Hippocampal formation (tissue), 2 donors: Measurements from ENCODE around the gene PMPCA.

Experiments used
- DNase-seq, 2 donors: peaks; one replicate each; lab custom pipeline; 2025; lab: John Stamatoyannopoulos, UW

PMPCA gene

GRCh38 chr9:136456258-136456657 is 45.8 kb downstream of the PMPCA start:
- DNase-seq, result no peak

DNA sequence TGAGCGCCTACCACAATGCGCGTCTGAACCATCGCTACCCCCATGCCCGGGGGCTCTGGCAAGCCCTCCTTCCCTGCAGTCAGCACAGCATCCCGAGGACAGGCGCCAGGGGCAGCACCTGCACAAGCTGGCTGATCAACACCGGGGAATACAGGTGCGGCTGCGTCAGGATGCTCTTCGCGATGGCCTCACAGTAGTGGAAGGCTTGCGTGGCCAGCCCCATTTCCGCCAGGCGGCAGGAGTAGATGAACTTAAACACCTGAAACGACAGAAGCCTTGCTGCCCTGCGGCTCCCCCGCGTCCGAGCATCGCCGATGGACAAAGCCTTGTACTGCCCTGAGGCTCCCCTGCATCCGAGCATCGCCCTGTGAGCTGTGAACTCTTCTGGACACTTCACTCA is 46.9 kb downstream of the PMPCA start:
- DNase-seq, result no peak

- DNase-seq, result no peak
Observed at GRCh38 chr9:136459425-136459824, 49.0 kb downstream of the PMPCA start.

GRCh38 chr9:136460772-136461325 is 50.4 kb downstream of the PMPCA start:
- no peak for DNase-seq

DNA sequence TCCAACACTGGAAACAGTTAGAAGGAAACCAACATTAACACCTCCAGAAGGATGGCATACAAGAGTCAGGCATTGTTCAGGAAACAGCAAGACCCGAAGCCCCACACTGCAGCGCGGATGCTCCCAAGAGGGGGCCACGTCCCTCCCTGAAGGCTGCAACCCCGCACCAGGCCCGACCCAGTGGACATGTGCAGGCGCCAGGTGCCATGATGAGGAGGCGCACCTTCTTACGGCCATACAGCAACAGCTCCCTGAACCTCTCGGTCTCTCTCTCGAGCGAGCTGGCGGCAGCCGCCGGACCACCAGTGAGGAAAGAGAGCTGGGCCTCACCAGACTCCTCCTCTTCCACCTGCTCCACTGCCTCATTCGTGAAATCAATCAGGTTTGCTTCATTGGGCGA is 52.2 kb downstream of the PMPCA start:
- DNase-seq, result no peak

DNA sequence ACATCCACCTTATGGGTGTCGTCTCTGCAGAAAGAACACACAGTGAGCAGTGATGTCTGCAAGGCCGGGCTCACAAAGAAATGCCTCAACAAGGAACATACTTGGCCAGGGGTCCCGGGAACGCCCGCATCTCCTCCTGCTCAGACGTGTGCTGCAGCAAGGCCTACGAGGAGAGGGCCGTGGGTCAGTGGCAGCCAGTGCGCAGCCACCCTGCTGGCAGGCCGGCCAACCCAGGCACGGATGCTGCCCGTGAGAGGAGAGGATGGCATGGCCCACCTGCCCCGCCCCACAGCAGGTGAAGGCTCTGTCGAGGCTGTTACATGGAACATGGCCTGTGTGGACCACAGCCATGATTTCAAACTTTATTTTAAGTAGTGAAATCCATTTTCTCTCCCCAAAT is 53.1 kb downstream of the PMPCA start:
- no peak for DNase-seq

GRCh38 chr9:136464241-136464640 is 53.8 kb downstream of the PMPCA start:
- no peak for DNase-seq

DNA sequence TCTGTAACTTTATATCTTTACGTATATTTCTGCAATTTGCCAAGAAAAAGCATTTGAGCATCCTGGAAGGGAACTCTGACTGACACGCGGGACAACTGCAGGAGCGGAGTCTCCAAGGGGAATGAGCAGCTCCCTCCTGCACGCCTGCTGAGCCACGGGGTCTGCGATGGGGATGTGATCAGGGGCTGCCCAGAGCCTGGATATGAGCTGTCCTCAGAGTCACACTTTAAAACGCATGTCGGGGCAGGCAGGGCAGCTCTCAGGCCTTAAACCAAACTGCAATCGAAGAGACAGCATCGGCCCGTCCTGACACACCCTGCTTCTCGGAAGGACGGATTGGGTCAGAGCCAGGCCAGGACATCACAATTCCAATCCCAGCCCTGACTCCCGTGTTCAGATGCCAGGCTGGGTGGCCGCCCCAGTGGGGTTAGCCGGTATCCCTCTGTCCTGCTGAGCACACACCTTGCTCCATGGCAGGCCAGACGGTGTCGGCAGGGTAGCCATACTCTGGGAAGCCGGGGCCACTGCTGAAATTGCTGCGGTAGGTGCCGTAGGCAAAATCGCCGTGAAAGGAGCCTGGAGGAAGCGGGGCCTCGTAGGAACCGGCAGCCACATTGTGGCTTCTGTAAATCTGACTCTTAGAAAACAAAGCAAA is 55.2 kb downstream of the PMPCA start:
- DNase-seq, result no peak

- DNase-seq, result no peak
Observed at GRCh38 chr9:136466155-136466541, 55.7 kb downstream of the PMPCA start.

DNA sequence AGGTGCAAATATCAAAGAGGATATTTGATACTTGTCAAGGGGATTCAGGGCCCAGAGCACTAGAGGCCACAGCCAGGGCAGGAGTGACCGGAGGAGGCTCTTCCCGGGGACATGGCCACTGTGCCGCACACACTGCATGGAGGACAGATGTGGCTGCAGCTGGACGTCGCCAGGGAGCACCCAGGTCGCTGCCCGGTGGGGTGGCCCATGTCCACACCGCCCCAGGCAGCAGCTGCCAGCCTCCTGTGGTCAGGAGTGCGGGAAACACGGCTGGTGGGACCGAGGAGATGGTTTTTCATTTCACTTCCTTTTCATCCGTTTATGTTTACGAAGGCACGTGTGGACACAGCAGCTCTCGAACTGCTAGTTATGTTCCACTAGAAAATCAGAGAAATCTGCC is 57.3 kb downstream of the PMPCA start:
- no peak for DNase-seq

DNA sequence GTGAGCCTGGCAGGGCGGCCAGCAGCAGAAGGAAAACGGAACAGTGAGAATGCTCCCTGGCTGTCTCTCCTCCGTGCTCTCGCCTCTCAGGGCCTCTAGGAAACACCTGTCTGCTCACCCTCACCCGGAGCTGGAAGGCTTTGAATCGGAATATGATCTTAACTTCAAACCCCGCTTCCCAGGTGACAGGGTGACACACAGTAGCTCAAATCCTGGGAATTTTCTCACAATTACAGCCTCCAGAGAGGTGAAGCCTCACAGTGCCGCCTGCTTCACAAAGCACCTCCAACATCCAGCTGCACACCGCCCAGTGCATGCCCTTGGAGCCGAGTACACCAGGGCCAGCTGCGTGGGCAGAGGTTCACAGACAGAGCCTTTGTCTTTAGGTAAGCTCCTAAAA is 59.9 kb downstream of the PMPCA start:
- no peak for DNase-seq

DNA sequence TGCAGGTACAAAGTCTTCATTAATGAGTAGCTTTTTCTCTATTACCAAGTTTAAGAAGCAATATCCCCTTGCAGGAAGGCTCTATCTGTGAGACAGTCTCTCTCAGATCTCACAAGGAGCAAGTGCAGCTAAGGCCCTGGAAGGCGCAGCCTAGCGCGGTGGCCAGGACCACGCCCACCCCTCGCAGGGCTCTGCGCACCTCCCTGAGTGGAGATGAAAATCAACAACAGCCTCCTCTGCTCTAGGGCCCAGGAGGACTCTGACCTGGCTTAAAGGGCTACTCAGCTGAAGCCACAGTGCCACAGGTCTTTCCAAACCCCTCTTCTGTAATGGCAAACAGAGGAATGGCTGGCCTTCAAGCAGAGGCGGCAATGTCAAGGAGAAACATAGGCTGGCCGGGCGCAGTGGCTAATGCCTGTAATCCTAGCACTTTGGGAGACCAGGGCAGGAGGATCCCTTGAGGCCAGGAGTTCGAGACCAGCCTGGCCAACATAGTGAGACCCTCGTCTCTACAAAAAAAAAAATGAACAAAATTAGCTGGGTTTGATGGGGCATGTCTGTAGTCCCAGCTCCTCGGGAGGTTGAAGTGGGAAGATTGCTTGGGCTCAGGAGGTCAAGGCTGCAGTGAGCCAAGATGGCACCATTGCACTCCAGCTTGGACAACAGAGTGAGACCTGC is 60.5 kb downstream of the PMPCA start:
- no peak for DNase-seq

DNA sequence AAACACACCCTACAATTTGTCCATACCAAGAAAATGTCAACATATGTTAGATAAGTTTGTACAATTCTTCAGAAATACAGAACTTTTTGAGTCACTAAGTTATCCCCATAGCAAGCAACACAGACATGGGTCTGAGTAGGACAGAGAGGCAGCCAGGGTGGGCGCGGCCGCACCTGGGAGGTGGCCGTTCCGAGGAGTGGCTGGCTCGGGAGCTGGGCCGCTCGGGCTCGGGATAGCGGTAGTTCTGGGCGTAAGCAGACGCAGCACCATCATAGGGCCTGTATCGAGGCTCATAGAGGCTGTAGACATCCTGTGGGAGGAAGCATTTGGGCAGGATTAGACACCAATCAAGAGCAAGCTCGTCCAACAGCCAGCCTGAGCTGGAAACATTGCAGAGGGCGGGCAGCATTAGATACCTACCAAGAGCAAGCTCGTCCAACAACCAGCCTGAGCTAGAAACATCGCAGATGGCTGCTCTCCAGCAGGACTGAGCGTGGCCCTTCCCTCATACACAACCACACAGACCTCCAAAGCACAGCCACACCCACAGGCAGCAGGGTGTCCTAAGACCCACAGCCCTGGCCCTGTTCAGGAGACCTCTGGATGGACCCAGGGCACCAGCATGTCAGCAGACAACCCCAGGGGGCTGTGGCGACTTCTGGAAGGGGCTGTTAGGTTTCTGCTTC is 61.5 kb downstream of the PMPCA start:
- no peak for DNase-seq

GRCh38 chr9:136472640-136473353 is 62.3 kb downstream of the PMPCA start:
- no peak for DNase-seq

DNA sequence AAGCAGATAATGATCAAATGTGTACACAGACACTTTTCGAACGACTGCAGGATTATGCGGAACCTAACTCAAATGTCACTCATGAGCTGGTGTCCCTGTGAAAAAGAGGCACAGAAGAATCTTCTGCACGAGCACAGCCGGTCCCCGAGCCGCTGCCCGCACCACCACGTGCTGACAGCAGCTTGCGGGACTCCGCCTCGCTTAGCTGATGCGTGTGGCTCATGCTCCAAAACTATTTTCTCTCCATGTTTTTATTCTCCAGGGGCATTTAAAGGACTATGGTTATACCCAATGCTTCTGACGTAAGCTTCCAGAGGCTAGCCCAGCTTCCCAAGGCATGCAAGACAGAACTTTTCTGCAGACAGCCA is 62.9 kb downstream of the PMPCA start:
- DNase-seq, result no peak
